Bronchial epithelial cell (primary cell): ENCODE measurements around the gene MACROH2A1. TPM values are rescaled to one million over a fixed set of nuclear protein-coding genes. Genes with fewer than 3 reads are reported as not detected.

Source experiments
- DNase-seq: peaks from one replicate; pipeline ENCODE4 v3.0.0-alpha.2; 2010; ENCODE audit warnings: low read depth
- FAIRE-seq: peaks from 2 replicates; lab custom pipeline; 2011; peaks lifted over from hg19 to GRCh38; lab: Jason Lieb, UNC
- H3K27me3 ChIP-seq: 2 replicates; pipeline ENCODE4 v1.5.1; 2011; ENCODE audit warnings: low read length; ENCODE audit not compliant: control insufficient read depth, insufficient read depth
- H3K36me3 ChIP-seq: 2 replicates; pipeline ENCODE4 v1.5.1; 2011; ENCODE audit warnings: low read length; ENCODE audit not compliant: control insufficient read depth, insufficient read depth
- H3K4me3 ChIP-seq: 2 replicates; pipeline ENCODE4 v1.5.1; 2011; ENCODE audit warnings: mild to moderate bottlenecking, low read depth, low read length, control low read depth
- total RNA-seq: library from RNA; depleted of rRNA; stranded (reverse); fragments of >200 nt; gene quantifications from 2 replicates; pipeline ENCODE4 v1.2.1, GENCODE V29; 2014
- TF ChIP-seq, protein P1 (sequence below): IDR thresholded peaks from 2 replicates; pipeline ENCODE4 v1.5.1; 2011; ENCODE audit warnings: mild to moderate bottlenecking, moderate library complexity, low read length, control low read depth, inconsistent platforms; ENCODE audit not compliant: insufficient read depth, severe bottlenecking

MACROH2A1 gene
- total RNA-seq, 1 donor from 2014 or later: 257 TPM

DNA sequence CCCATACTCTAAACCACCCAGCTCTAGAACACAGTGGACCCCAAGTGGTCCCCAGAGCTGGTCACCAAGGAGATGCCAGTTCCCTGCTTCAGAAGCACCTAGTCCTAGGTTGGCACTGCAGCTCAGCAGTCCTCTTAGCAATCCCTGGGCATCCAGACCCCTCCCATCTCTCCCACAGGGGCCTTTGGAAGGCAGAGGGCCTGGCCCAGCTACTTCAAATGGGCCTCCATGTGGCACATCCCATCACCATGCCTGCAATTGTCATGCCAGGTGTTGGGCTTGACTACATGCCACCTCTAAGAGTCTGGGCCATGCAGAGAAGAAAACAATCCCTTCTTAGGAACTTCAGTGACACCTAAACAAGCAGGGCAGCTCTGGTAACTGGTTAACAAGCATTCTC is 14.1 kb downstream of the MACROH2A1 start:
- TF ChIP-seq, protein P1, sequence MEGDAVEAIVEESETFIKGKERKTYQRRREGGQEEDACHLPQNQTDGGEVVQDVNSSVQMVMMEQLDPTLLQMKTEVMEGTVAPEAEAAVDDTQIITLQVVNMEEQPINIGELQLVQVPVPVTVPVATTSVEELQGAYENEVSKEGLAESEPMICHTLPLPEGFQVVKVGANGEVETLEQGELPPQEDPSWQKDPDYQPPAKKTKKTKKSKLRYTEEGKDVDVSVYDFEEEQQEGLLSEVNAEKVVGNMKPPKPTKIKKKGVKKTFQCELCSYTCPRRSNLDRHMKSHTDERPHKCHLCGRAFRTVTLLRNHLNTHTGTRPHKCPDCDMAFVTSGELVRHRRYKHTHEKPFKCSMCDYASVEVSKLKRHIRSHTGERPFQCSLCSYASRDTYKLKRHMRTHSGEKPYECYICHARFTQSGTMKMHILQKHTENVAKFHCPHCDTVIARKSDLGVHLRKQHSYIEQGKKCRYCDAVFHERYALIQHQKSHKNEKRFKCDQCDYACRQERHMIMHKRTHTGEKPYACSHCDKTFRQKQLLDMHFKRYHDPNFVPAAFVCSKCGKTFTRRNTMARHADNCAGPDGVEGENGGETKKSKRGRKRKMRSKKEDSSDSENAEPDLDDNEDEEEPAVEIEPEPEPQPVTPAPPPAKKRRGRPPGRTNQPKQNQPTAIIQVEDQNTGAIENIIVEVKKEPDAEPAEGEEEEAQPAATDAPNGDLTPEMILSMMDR: no peak
- H3K4me3 ChIP-seq: no peak overlapping the region
- FAIRE-seq (no peak), DNase-seq (no peak)
- peaks cover 31% of the 10 kb centered on the region for H3K36me3 ChIP-seq
- no peaks in the 10 kb centered on the region for H3K27me3 ChIP-seq

GRCh38 chr5:135383803-135384495 is 15.1 kb downstream of the MACROH2A1 start:
- DNase-seq (no peak), FAIRE-seq (no peak)
- Histone ChIP-seq H3K27me3 (no peaks in the 10 kb centered on the region), H3K4me3 (no peak overlapping the region), H3K36me3 (peaks cover 29% of the 10 kb centered on the region)
- TF ChIP-seq, protein P1: no peak

GRCh38 chr5:135382981-135383380 is 16.1 kb downstream of the MACROH2A1 start:
- DNase-seq (no peak), FAIRE-seq (no peak)
- H3K36me3 ChIP-seq: peaks cover 27% of the 10 kb centered on the region
- H3K4me3 ChIP-seq: no peak overlapping the region
- TF ChIP-seq, protein P1: no peak
- no peaks in the 10 kb centered on the region for H3K27me3 ChIP-seq

GRCh38 chr5:135382106-135382790 is 16.8 kb downstream of the MACROH2A1 start:
- H3K36me3 ChIP-seq: peaks cover 31% of the 10 kb centered on the region
- TF ChIP-seq, protein P1: no peak
- H3K27me3 ChIP-seq: no peaks in the 10 kb centered on the region
- no peak for FAIRE-seq
- no peak overlapping the region for H3K4me3 ChIP-seq
- DNase-seq: no peak

- TF ChIP-seq, protein P1: no peak
- Histone ChIP-seq H3K36me3 (peaks cover 20% of the 10 kb centered on the region), H3K27me3 (no peaks in the 10 kb centered on the region), H3K4me3 (no peak overlapping the region)
- DNase-seq (peak; percentile 66), FAIRE-seq (peak; percentile 43)
Observed at GRCh38 chr5:135379046-135379654, 19.9 kb downstream of the MACROH2A1 start.
